Measurements from ENCODE around the gene KCNQ1. TPM values are rescaled to one million over a fixed set of nuclear protein-coding genes. Genes with fewer than 3 reads are reported as not detected.

KCNQ1 gene
- total and polyA plus RNA-seq, 4 donors, result 15.4 to 41.7 (median 26.2) TPM

GRCh38 chr11:2563213-2564007 is 118.6 kb downstream of the KCNQ1 start:
- DNase-seq (no peak), ATAC-seq (ENCODE audit: insufficient read depth, low FRiP score) (no peak)
- no peaks in the 10 kb centered on the region for H3K9me3 ChIP-seq (ENCODE audit: control insufficient read depth in 4 of 4, insufficient read depth in 3 of 4, low read length in 3 of 4)
- no peak overlapping the region for H3K4me3 ChIP-seq
- no peak overlapping the region for H3K27ac ChIP-seq (ENCODE audit: low read depth in 1 of 2, low read length in 1 of 2)
- TF ChIP-seq, protein P1, sequence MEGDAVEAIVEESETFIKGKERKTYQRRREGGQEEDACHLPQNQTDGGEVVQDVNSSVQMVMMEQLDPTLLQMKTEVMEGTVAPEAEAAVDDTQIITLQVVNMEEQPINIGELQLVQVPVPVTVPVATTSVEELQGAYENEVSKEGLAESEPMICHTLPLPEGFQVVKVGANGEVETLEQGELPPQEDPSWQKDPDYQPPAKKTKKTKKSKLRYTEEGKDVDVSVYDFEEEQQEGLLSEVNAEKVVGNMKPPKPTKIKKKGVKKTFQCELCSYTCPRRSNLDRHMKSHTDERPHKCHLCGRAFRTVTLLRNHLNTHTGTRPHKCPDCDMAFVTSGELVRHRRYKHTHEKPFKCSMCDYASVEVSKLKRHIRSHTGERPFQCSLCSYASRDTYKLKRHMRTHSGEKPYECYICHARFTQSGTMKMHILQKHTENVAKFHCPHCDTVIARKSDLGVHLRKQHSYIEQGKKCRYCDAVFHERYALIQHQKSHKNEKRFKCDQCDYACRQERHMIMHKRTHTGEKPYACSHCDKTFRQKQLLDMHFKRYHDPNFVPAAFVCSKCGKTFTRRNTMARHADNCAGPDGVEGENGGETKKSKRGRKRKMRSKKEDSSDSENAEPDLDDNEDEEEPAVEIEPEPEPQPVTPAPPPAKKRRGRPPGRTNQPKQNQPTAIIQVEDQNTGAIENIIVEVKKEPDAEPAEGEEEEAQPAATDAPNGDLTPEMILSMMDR (IDR thresholded peaks at IDR 0.05; ENCODE audit: control extremely low read depth, extremely low read depth), result no peak
- no peaks in the 10 kb centered on the region for H3K27me3 ChIP-seq (ENCODE audit: control insufficient read depth in 3 of 3, insufficient read depth in 3 of 3, low read length in 2 of 3)
- H3K9ac ChIP-seq (ENCODE audit: insufficient read depth in 1 of 2, low read length in 2 of 2), result no peak overlapping the region
- WGBS, 2 donors, result 95% methylated on average over 28 of the region's 28 CpGs
- H3K36me3 ChIP-seq (ENCODE audit: control insufficient read depth in 4 of 4, insufficient read depth in 4 of 4, low read length in 4 of 4), result no peaks in the 10 kb centered on the region
- H3K4me1 ChIP-seq (ENCODE audit: control insufficient read depth in 5 of 5, insufficient read depth in 5 of 5, low read length in 5 of 5), result peaks cover 0 to 18% (median 9%) of the 10 kb centered on the region in 5 donors

GRCh38 chr11:2564008-2564530 is 119.3 kb downstream of the KCNQ1 start:
- H3K36me3 ChIP-seq (ENCODE audit: control insufficient read depth in 4 of 4, insufficient read depth in 4 of 4, low read length in 4 of 4), result no peaks in the 10 kb centered on the region
- ATAC-seq (ENCODE audit: insufficient read depth, low FRiP score) (no peak), DNase-seq (no peak)
- no peak overlapping the region for H3K9ac ChIP-seq (ENCODE audit: insufficient read depth in 1 of 2, low read length in 2 of 2)
- H3K27ac ChIP-seq (ENCODE audit: low read depth in 1 of 2, low read length in 1 of 2), result no peak overlapping the region
- H3K9me3 ChIP-seq (ENCODE audit: control insufficient read depth in 4 of 4, insufficient read depth in 3 of 4, low read length in 3 of 4), result no peaks in the 10 kb centered on the region
- H3K27me3 ChIP-seq (ENCODE audit: control insufficient read depth in 3 of 3, insufficient read depth in 3 of 3, low read length in 2 of 3), result no peaks in the 10 kb centered on the region
- no peak overlapping the region for H3K4me3 ChIP-seq
- WGBS, 2 donors, result 93 to 97% methylated on average over 14 of the region's 14 CpGs
- TF ChIP-seq, protein P1 (IDR thresholded peaks at IDR 0.05; ENCODE audit: control extremely low read depth, extremely low read depth), result no peak
- peaks cover 0 to 15% (median 7%) of the 10 kb centered on the region in 5 donors for H3K4me1 ChIP-seq (ENCODE audit: control insufficient read depth in 5 of 5, insufficient read depth in 5 of 5, low read length in 5 of 5)

- H3K27me3 ChIP-seq (ENCODE audit: control insufficient read depth in 3 of 3, insufficient read depth in 3 of 3, low read length in 2 of 3), result no peaks in the 10 kb centered on the region
- H3K4me3 ChIP-seq, result no peak overlapping the region
- 84 to 86% methylated on average over 16 of the region's 16 CpGs for WGBS, 2 donors
- no peaks in the 10 kb centered on the region for H3K9me3 ChIP-seq (ENCODE audit: control insufficient read depth in 4 of 4, insufficient read depth in 3 of 4, low read length in 3 of 4)
- ATAC-seq (ENCODE audit: insufficient read depth, low FRiP score), result no peak
- H3K9ac ChIP-seq (ENCODE audit: insufficient read depth in 1 of 2, low read length in 2 of 2), result no peak overlapping the region
- peak in 1 of 3 donors; percentile 9 for DNase-seq
- H3K36me3 ChIP-seq (ENCODE audit: control insufficient read depth in 4 of 4, insufficient read depth in 4 of 4, low read length in 4 of 4), result no peaks in the 10 kb centered on the region
- H3K27ac ChIP-seq (ENCODE audit: low read depth in 1 of 2, low read length in 1 of 2), result no peak overlapping the region
- H3K4me1 ChIP-seq (ENCODE audit: control insufficient read depth in 5 of 5, insufficient read depth in 5 of 5, low read length in 5 of 5), result peaks cover 0 to 7% (median 0%) of the 10 kb centered on the region in 5 donors
- TF ChIP-seq, protein P1 (IDR thresholded peaks at IDR 0.05; ENCODE audit: control extremely low read depth, extremely low read depth), result no peak
Measured at GRCh38 chr11:2564588-2565425, 120.0 kb downstream of the KCNQ1 start.
